HG02938 (cell line): ENCODE data around the gene NGEF.

Experiments used
- ATAC-seq: cut with Tn5 transposase; IDR thresholded peaks from one replicate; pipeline ENCODE4 v1.9.1; 2021; ENCODE audit warnings: mild to moderate bottlenecking, moderate library complexity; ENCODE audit not compliant: unreplicated experiment

Gene NGEF

DNA sequence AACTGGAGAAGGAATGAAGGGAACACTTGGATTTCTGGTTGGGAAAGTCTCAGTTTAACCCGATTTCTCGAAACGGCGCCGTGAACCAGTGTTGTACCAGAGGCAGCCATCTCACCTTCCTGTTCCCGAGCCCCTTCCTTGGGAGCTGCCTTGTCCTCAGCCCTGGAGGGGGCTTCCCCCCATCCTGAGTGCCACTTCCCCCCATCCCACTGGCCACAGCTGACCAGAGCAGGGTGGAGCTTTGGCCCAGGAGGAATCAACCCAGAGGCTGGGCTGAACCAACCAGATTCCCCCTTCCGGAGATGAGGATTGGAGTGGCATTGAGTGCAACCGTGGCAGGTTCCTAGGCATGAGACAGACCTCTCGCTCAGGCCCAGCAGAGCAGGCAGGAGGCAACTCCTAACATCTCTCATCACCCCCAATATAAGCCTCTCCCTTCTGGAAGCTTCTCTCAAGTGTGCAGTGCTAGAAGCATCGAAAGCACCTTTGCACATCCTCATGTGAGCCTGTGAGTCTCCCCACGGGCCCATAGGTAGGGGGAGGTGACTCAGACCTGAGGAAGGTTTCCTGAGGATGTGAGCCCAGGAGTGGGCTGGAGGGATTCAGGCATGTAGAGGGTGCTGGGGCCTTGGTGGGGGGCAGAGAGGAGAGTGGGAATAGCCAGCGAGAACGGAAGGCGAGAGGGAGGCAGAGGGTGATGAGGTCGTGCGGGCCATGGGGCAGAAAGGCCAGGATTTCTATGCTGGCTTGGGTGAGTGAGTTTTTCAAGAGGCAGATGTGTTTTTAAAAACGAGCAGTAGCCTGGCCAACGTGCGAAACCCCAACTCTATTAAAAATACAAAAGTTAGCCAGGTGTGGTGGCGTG is 11.9 kb downstream of the NGEF start:
- ATAC-seq: no peak

DNA sequence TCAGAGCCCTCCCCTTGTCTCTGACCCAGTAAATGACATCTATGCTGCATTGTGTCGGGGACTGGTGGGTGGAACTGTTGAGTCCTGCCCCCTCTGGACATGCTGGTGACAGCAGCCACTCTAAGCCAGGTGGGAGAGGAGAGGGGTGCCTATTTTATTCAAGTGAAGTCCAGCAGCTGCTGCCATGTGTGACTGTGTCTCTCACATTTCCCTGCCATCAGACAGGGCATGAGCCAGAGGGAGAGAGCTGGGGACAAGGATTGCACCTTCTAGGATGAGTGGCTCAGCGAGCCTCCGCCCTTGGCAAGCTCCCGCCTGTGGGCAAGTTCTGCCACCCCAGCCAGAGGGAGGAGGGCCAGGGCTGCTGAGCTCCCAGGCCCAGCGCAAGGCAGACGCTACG is 13.7 kb downstream of the NGEF start:
- ATAC-seq: no peak

DNA sequence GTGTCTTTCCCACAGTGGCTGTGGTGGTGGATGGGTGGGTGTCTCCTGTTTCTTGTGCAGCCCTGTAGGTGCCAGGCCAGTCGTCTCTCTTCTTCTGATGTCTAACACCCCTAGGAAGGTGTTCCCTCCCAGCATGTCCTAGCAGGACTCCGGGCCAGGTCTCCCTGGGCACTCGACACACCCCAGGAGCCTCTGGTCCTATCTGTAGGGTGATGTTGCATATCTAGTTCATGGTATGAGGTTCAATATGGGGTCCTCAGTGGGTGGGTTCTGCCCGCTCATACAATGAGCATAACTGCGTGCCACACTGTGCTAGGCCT is 14.4 kb downstream of the NGEF start:
- no peak for ATAC-seq

DNA sequence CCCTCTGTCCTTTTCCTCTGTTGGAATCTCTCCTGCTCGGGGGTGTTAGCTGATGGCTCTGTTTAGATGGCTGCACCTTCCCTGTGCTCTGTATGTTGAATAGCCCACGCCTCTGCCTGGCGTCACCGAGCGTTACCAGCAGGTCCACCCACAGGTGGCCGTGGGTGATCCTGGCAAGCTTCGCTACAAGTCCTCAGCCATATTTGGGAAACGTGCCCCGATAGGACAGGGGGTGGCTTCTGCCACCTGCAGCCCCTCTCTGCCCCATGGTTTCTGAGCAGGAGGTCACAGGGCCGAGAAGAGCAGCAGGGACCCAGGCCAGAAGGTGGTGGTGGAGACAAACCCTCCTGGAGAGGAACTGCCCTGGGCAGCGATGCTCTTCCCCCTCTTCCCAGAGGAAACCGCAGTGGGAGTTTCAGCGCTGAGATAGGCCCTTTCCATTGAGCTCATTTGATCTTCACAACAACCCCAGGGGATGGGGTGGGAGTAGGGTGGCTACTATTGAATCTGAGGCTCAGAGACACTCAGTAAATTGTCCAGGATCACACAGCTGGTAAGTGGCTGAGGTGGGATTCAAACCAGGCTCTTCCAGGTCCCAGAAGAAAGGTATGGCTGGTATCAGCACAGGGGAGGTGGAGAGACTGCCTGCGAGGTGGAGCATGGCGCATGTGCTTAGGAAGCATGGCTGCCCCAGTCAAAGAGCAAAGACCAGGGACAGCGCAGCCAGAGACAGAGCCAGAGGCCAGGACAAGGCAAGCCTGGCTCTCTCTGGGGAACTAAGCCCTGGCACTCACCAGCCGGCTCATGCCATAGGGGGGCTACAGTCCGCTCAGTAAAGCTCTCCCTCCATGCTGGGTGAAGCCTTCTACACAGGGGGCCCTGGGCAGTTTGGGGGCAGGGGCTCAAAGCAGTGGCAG is 15.0 kb downstream of the NGEF start:
- ATAC-seq: no peak

DNA sequence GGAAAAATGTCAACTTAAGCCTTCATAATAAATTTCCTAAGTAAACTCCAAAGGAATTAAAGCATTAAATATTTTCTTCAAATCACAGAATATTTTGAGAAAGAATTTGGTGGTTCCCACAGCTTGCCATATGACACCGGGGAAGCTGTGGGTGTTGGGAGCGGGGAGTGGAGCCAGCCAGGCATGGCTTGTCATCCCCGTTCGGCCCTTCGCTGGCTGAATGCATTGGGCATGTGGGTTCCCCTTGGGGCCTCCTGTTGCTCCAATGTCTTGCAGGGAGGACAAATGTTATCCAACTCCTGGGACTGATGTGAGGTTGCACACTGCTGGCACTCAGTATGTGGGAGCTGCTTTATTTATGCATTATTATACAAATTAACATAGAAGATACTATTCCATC is 18.6 kb downstream of the NGEF start:
- no peak for ATAC-seq

DNA sequence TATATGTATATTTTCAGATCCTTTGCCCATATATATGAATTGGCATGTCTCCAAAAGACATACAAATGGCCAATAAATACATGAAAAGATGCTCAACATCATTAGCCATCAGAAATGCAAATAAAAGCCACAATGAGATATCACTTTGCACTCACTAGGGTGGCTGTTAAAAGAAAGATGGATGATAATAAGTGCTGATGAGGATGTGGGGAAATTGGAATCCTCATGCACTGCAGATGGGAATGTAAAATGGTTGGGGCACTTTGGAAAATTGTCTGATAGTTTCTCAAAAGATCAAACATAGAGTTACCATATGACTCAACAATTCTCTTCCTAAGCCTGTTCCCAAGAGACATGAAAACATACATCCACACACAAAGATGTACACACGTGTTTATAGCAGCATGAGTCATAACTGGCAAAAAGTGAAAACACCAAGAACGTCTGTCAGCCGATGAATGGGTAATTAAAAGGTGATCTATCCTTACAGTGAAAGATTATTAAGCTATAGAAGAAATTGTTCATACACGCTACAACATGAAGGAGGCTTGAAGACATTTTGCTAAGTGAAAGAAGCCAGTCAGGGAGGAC is 19.7 kb downstream of the NGEF start:
- ATAC-seq: no peak

DNA sequence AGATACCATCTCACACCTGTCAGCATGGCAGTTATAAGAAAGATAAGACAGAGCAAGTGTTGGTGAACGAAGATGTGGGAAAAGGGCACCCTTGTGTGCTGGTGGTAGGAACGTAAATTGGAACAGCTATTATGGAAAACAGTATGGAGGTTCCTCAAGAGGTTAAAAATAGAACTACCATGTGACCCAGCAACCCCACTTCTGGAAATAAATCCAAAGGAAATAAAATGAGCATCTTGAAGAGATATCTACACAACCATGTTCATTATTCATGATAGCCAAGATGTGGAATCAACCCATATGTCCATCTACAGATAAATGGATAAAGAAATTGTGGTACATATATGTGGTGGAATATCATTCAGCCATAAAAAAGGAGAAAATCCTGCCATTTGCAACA is 26.9 kb downstream of the NGEF start:
- ATAC-seq: no peak

DNA sequence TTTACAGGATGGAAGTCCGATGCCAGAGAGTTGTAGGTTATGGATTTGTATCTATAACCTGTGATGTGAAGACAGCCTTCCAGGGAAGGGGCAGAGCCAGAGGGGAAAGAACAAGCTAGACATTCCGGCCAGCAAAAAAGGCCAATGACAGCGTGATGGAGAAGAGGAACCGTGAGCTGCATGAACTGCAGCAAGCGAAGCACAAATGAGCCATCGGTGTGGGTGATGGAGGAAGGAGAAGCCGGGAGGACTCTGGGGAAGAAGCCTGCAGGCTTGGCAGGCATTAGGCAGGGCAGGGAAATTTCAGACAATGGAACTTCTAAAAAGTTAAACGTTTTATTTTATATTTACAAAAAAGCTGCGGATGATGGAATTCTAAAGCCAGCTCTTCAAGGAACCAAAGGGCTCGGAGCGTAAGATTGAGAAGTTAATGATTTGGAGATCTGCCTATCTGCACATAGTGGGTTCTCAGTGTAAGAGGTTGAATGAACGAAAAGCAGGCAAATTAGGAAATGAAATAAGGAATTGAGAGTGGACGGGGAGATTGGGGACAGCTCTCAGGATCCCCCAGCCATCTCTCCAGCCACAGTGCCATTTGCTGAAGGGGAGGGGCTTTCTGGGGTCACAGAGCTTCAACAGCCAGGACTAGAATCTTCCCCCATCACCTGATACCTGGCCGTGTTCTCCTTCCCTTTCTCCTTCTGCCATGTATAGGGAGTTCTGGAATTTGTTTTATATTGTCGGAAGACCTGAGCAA is 28.4 kb downstream of the NGEF start:
- no peak for ATAC-seq

DNA sequence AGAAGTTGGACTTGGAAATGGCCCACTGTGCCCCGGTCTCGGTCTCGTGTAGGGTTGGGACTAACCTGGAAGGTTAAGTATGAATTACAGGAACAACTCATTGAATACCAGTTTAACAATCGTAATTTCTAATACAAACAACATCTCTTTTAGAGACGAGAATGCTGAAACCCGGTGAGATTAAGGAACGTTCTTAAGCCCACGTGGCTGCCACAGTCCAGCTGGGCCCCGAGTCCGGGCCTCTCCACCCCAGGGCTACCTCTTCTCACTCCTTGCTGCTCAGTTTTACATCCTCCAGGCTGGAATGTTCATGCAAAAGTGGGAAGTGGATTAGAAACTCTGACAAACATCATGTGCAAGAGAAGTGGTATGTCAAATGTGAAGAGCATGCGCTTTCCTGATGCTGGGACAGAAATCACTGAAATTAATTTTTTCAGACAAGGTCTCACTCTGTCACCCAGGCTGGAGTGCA is 29.4 kb downstream of the NGEF start:
- ATAC-seq: no peak

DNA sequence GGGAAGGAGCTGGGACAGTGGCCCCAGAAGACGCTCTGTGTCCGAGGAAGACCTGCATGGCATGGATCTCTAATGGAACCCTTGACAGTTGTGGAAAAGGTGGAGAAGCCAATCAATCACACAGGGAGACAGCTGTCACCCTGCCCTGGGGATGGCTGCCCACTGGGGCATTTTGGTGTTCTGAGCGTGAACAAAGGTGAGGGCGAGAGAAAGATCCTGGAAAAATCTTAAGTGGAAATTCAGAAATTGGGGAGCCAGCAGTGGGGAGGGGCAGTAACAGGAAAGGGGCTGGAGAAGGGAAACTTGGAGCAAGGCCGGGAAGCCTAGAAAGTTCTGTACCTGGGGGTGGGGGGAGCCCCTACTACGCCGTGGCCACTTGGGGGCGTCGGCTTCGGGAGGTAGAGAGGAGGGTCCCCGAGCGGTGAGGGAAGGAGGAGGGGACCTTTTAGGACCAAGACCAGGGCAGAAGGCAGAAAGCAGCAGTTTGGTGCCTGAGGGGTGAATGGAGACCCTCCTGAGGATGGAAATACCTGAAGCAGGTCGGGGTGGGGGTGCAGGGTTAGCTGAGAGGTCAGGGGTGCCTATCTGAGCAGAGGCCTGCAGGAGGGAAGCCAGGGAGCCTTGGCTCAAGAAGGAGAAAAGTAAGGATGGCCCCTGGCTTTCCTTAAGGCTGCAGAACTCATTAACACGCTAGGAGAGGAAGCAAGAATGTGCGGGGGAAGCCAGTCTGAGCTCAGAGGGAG is 30.0 kb downstream of the NGEF start:
- ATAC-seq: no peak

DNA sequence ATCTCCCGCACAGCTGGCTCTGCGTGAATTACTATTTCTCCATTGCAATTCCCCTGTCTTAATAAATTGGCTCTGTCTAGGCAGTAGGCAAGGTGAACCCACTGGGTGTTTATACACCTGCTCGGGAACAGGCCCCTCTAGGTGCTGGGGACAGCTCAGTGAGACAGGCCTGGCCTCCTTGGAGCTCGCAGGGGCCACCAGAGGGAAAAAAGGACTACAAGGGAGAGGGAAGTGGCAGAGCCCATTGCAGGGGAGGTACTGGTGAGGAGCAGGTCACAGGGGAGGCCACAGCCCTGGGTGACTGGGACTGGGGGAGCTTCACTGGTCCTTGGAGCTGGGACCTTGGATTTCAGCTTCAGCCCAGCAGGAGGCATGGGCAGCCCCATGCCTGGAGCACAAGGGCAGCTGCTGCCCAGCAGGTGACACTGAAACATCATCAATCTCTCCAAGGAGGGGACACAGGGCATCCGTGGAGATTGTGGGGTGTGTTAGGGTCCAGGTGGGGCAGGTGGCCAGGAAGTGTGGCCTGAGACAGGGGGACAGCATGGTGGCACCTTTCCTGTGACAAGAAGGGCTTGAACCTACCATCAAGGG is 31.2 kb downstream of the NGEF start:
- ATAC-seq: no peak

DNA sequence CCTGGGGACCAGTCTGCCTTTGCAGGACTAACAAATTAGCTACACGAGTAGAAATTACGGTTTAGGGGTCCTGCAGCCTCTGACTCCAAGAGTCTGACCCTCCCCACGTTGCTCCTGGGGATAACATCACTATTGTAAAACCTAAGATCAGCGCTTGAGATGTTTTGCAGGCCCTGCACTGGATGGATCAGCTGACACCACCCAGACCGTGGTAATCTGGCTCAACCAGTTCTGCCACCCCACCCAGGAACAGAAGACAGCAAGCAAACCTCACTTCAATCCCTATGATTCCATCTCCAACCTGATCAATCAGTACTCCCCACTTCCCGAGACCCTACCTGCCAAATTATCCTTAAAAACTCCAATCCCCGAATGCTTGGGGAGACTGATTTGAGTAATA is 31.7 kb downstream of the NGEF start:
- ATAC-seq: no peak

DNA sequence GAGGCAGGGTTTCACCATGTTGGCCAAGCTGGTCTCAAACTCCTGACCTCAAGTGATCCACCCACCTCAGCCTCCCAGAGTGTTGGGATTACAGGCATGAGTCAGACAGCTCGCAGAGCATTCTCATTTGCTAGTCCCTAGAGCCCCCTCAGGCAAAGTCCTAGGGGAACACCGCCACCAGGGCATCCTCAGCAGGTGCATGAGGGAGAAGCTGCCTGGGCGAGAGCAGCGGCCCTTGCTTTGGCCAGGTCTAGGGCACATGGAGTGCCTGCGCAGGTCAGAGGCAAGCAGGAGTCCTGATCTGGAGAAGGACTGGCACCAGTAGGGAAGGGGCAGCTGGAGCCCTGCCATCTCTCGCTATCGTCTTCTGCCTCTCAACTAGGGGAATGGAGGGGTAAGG is 32.4 kb downstream of the NGEF start:
- ATAC-seq: no peak

DNA sequence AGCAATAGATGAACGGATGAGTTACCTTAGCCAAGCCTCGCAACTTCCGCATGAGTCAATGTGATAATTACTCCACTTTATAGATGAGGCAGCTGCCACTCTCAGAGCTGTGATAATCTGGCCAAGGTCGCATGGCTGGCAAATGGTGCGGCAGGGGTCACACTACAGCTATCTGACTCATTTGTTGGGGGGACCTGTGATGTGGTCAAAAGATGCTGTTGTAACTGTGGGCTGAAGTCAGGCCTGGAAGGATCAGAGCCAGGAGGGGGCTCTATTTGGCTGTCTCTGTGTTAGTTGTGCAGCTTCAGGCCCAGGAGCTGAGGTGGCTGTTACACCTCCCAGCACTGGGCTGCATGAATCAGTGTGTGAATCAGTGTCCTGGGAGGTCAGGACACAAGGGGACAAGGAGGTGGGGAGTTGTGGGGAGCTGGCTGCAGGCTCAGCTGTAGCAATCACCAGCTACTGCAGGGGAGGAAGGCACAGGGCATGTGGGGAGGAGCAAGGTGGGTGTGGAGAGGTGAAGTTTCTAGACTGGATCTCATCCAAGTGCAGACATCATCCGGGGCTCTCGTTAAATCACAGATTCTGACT is 33.1 kb downstream of the NGEF start:
- no peak for ATAC-seq

DNA sequence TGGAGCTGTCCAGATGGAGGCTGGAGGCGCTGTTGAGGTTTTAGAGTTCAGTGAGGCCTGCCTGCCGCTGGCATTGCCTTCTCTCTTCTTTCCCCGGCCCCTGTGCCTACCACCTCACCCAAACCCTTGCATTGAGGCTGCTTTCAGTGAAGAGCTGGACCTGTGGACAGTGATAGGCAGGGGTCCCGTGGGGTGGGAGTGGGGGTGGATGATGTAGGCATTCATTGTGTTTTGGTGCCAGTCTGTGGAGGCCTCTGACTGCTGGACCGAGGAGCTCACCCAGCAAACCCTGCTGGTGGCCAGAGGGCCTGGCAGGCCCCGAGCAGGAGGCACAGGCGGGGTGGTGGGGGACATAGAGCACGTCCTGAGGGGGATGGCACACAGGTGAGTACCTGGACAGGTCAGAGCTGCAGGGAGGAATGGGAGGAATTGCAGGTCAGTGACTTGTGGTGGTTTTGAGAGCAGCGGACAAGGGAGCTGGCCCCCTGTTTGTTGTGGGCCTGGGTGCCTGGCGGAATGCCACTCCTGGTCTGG is 35.6 kb downstream of the NGEF start:
- ATAC-seq: no peak

DNA sequence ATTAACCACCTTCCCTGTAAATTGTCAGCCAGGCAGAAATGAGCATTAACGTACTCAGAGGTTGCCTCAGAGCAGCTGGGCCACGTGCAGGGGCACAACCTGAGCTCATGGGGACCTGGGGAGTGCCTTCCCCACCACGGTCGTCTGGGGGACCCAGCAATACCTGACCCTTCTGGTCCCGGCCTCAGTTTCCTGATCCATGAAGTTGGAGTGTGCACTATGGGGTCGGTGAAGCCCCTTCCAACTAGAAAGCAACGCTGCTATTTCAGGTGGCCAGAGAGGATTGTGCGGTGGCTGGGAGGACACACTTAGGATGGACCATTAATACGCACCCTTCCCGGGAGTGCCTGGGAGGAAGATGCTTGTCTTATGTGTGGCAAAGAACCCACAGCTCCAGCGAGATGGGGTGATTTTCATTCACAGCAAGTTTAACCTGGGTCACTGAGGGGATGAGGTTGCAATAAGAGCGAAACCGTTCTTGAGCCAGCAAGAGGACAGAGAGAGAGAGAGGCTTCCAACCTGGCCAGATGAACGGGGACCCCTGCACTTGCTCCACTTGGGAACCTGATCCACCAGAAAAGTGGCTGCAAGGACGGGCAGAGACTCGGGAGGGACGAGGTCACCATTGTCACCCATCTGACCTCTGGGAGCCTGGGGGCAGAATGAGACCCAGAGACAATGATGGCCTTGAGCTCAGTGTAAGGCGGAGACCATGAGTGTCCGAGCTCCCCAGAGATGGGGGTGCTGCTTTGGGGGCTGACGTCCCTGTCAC is 36.2 kb downstream of the NGEF start:
- ATAC-seq: no peak

DNA sequence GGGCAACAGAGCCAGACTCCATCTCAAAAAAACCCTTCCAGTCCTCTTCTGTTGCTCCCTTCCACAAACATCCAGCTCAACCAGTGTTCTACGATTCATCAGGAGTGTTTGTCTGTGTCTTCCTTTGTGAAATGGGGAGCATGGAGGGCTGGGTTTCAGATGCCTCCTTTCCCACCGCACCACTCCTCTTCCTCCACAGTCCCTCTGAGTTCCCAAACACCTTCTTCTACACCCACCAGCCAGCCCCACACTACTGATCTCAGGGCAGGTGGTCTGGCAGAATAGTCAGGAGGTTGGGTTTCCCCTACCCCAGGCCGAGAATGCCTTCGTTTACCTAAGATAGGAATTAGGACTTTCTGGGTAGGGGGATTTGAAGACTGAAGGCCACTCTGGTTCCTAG is 36.9 kb downstream of the NGEF start:
- ATAC-seq: no peak

DNA sequence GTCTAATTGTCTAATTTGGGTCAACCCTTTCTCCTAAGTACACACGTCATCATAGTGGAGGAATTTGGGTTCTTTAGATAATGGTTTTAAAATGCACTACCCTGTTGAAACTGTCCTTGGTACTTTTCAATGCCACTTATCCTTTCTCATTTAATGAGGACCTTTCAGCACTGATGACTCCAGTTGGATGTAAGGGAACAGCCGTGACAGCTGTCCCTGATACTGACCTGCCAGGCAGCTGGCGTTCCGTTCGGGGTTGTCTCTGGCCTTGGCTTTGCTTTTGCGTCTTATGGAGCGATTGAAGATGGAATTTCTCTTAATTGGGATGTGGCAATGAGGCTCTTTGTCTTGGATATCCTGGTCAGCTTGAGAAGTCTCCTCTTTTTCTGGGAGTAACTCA is 38.7 kb downstream of the NGEF start:
- ATAC-seq: no peak

DNA sequence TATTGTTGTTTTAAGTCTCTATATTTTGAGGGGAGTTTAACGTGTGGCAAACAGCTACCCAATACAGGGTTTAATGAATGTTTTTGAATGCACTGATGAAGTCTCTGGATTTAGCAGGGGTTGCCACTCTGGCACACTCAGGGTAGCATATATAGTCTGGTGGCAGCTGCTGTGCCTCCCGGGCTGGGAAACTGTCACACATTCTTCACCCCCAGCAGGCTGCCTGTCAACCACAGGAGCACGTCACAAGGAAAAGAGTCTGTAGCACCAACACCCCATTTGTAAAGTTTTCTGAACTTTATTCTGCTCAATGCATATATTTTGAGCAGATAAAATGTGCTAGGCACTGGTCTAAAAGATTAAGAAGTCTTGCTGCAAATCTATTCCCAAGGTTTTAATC is 39.3 kb downstream of the NGEF start:
- ATAC-seq: no peak
